ENCODE measurements around the gene MRPS16.
"Not testable (repeated sequence)": the region's sequence is repeated elsewhere in the genome, so short reads cannot be mapped to it uniquely, and the experiment has no call there.

Gene MRPS16

GRCh38 chr10:73252445-73253224, at the start of gene MRPS16:
TSS of gene MRPS16 (minus strand) at chr10:73252644. CDS start at chr10:73252482, 162 bp downstream.
- DNase-seq: peak; percentile 92

GRCh38 chr10:73296946-73297345, 44.5 kb upstream of the MRPS16 start:
- no peak for DNase-seq

- no peak for DNase-seq
Measured at GRCh38 chr10:73293461-73293860, 41.0 kb upstream of the MRPS16 start.

DNA sequence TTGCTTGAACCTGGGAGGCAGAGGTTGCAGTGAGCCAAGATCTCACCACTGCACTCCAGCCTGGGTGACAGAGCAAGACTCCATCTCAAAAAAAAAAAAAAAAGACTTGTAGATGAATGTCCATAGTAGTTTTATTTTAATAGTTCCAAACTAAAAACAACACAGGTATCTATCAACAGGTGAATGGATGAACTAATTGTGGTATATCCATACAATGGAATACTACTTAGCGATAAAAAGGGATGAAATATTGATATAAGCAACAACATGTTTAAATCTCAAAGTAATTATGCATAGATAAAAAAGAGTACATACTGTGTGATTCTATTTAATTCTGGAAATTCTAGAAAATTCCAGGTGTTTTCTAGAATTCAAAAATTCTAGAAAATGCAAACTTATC, 37.5 kb upstream of the MRPS16 start:
- no peak for DNase-seq

GRCh38 chr10:73287441-73287840, 35.0 kb upstream of the MRPS16 start:
- no peak for DNase-seq

GRCh38 chr10:73281097-73281496, 28.7 kb upstream of the MRPS16 start:
- no peak for DNase-seq

DNA sequence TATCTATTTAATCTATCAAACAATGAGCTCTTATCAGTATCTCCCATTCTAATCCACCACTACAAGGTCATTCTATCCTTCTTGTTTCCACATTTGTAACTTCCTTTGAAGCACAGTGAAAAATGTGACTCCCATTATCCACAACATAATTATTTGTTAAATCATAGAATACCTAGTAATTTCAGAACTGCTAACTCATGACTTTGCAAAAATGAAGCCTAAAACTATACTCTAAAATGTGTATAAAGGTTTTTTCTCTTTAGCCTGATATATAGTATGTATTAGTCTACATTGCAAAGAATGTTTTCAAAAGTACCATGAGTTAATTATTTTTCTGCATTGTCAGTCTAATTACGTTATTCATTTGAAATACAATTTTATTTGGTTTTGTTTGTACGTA, 12.0 kb upstream of the MRPS16 start:
- no peak for DNase-seq

DNA sequence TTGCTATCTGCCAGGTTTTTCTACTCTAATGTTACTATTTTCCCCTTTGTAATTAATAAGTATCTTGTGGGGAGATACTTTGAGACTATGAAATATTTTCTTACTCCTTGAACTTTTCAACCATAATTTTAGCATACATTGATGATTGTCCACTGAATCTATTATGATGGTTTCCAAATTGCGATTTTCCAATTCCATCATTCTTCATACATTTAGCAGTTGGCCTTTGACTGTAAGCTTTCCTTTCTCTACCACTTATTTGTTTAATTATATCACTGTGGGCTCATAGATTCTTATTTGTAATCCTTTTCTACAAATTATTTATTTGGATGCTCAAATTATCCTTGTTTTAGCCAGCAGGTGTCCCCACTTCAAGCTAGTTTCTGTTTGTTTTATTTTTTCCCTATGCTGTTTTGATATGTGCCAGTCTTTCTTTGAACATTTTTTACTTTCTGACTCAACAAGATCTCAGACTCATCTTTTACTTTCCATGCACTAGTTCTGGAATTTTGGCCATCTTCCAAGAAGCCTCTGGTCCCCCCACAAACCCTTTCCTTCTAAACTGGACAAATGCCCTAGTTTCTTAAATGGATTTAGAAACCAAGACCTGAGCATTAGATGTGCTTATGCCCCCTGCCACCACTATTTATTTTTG, 11.4 kb upstream of the MRPS16 start:
- no peak for DNase-seq

DNA sequence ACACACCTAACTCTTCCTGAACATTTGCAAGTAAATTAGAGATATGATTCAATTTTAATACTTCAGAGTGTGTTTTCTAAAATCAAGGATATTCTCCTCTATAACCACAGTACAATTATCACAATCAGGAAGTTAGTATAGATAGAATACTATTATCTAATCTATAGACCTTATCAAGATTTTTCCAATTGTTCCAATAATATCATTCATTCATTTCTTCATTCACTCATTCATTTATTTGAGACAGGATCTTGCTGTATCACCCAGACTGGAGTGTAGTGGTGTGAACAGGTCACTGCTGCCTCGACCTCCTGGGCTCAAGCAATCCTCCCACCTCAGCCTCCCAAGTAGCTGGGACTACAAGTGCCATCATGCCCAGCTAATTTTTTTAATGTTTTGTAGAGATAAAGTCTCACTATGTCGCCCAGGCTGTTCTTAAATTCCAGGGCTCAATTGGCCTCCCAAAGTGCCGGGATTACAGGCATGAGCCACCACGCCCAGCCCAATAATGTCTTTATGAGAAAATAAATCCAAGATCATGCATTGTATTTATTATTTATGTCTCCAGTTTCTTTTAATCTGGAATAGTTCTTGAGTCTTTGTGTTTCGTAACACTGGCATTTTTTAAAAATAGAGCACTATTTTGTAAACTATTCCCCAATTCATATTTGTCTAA, 10.6 kb upstream of the MRPS16 start:
- no peak for DNase-seq

DNA sequence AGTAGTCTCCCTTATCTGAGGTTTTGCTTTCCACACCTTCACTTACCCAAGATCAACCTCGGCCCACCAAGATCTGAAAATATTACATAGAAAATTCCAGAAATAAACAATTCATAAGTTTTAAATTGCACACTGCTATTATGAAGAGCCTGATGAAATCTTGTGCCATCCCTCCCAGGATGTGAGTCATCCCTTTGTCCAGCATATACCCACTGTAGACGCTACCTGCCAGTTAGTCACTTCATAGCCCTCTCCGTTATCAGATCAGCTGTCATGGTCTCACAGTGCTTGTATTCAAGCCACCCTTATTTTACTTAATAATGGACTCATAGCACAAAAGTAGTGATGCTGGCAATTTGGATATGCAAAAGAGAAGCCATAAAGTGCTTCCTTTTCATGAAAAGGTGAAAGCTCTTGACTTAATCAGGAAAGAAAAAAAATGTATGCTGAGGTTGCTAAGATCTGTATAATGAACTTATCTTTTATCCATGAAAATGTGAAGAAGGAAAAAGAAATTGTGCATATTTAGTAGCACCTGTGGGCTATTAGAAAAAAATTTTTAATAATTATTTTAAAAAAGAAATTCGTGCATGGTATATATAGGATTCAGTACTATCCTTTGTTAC, 9.8 kb upstream of the MRPS16 start:
- no peak for DNase-seq

GRCh38 chr10:73261362-73261995, 9.0 kb upstream of the MRPS16 start:
- no peak for DNase-seq

GRCh38 chr10:73258612-73259011, 6.2 kb upstream of the MRPS16 start:
- not testable (repeated sequence) for DNase-seq

DNA sequence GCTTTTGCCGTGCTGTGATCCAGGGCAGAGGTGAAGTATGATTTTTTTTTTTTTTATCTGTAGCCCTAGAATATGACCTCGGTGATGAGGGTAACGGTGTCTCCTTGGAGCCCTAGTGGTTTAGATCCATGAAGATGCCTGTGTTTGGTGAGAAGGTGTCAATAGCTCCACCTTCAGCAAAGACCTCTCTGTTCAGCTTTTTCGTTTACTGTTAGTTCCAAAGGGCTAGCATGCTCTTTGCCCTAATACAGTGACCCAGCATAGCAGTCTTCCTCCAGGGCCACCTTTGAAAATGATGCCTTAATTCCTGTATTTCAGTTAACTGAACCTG, 746 bp upstream of the MRPS16 start:
- no peak for DNase-seq

DNA sequence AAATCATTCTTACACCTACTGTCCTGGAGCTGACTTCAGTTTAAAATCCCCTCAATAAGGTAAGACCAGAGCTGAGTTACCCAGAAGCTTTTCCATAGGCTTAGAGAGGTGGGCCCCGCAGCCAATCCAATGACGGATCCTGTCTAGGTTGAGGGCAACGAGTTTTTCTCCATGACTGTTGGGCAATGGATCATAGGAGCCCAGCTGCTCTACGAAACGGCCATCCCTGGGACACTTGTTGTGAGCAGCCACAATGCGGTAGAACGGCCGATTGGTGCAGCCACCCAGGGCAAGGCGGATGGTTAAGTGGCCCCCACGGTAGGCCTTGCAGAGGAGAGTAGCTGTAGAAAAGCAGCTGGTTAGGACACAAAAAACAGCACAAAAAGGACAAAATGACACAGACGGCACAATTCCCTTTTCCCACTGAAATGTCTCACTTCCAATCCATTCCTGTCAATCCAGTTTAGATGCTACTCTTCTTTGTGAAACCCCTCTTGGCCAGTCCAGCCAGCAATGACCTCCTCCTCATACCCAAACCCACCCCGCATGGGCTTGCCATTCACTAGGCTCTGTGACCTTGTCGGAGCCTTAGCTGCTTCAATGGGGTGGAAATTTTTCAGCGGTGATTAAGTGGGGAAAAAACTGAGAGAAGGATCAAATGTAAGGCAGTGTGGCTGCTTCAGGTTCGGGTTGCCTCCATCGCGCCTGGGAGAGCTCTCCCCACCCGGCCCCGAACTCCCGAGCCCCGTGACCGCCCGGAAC, 580 bp downstream of the MRPS16 start:
- DNase-seq: no peak

- DNase-seq: no peak
Measured at GRCh38 chr10:73248259-73248724, 4.2 kb downstream of the MRPS16 start.

DNA sequence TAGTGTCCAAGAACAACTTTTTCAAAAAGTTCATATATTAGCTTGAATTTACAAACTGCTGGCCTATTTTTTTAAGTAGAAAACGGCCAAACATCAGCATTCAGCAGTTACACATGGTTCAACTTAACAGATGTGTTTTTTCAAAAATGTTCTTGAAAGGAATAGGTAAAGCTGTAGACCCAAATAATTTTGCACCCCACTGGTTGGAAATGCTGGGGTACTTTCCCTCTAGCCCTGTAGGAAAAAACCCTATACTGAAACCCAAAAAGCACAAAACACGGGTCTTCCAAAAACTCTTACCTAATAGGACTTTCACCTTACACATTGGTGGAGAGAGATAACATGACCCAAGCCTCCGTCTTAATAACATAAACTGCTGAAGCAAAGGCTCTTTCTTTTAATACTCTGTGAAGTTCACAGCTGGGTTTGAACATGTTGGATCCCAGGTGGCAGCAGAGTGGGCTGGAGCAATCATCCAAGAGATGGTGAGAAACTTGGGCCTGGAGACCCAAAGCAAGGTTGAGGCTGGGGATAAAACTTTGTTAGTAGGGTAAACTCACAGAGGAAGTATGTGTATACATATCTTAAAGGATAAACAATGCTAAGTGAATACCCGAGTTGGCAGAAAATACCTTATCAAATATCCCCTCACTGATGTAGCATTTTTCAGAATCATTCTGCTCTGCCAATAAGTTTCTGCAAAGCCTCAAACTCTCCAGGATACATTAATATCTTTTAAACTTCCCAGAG, 4.8 kb downstream of the MRPS16 start:
- no peak for DNase-seq

GRCh38 chr10:73246646-73247508, 5.6 kb downstream of the MRPS16 start, which contains the start of gene DNAJC9:
TSS of gene DNAJC9 (minus strand) at chr10:73247255. CDS start at chr10:73247189, 66 bp downstream.
- DNase-seq: peak; percentile 96

GRCh38 chr10:73246322-73246645, 6.2 kb downstream of the MRPS16 start:
- no peak for DNase-seq

DNA sequence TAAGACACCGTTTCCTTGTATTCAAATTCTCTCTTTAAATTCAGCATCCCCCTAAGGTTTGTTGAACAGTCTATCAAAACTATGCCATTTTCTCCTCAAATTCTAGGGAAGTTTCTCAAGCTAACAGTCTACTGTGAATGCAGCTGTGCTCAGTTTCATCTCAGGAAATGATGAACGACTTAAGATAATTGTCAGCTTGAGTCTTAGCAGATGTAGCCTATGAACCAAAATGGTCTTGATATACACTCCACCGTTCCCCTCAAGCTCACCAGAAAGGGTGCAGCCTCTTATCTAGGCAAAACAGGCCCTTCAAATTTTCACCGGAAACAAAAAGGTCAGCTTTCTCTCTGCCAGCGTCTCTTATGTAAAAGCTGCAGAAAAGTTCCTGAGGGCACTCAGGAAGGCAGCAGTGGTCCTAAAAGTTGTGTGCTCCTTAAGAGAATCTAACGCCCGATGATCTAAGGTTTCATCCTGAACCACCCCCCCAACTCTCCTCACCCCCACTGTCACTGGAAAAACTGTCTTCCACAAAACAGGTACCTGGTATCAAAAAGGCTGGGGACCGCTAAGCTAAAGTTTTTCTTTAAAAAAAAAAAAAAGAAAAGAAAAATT, 7.5 kb downstream of the MRPS16 start:
- no peak for DNase-seq

- no peak for DNase-seq
Measured at GRCh38 chr10:73239908-73240307, 12.5 kb downstream of the MRPS16 start.

Data from CD4-positive, alpha-beta T cell treated with Interleukin-17A for 4 hours (primary cell).